Prostate gland (tissue), 2 donors: ENCODE results near the gene TF. TPM values are rescaled to one million over a fixed set of nuclear protein-coding genes. Genes with fewer than 3 reads are reported as not detected.

Experiments used
- DNase-seq: peaks from one replicate; pipeline ENCODE4 v3.0.0-alpha.2; 2019; ENCODE audit warnings: low spot score
- H3K27ac ChIP-seq, 2 donors: fragments of 200-600 bp; sonication (generic); 2 replicates each; pipeline ENCODE4 v1.5.1; 2017 to 2019
- H3K27me3 ChIP-seq: fragments of 200-600 bp; sonication (generic); replicated peaks from 2 replicates; pipeline ENCODE4 v1.5.1; 2019; ENCODE audit not compliant: insufficient read depth
- H3K36me3 ChIP-seq, 2 donors: fragments of 200-600 bp; sonication (generic); 1 replicate in 1 of 2; 2 replicates in 1 of 2; pipeline versions ENCODE4 v1.5.1 to v1.8.1; 2017 to 2019
- H3K4me1 ChIP-seq: fragments of 200-600 bp; sonication (generic); replicated peaks from 2 replicates; pipeline ENCODE4 v1.5.1; 2019
- H3K4me3 ChIP-seq, 2 donors: fragments of 200-600 bp; sonication (generic); 2 replicates each; pipeline ENCODE4 v1.5.1; 2017 to 2019
- H3K9me3 ChIP-seq: fragments of 200-600 bp; sonication (generic); 2 replicates; pipeline ENCODE4 v1.5.1; 2017
- POLR2A ChIP-seq: fragments of 450-650 bp; IDR thresholded peaks from one replicate; pipeline ENCODE4 v1.6.1; 2016; ENCODE audit warnings: antibody characterized with exemption, mild to moderate bottlenecking
- POLR2AphosphoS5 ChIP-seq: sonication (generic); formaldehyde crosslinking; IDR thresholded peaks from one replicate; pipeline ENCODE4 v1.6.1; 2017; ENCODE audit warnings: antibody characterized with exemption
- WGBS: methylation state at CpG from one replicate; pipeline ENCODE4 v1.1.5; 2018; 5-methylcytosine and 5-hydroxymethylcytosine counted together
- intact Hi-C: fragments of 100-400 bp; cut with DNase I; formaldehyde crosslinking; loops from one replicate; pipeline ENCODE4 v1.14.2; 2022
- total RNA-seq, 2 donors: library from RNA; depleted of rRNA; stranded (reverse); fragments of >200 nt; gene quantifications; one replicate each; pipeline ENCODE4 v1.1.0, GENCODE V29; 2016
- TF ChIP-seq, protein P1 (sequence below), 4 experiments: fragments of 200-600 bp in 2 of 4; fragments of 450-650 bp in 2 of 4; sonication (generic) in 2 of 4; IDR thresholded peaks; 1 replicate in 3 of 4; 2 replicates in 1 of 4; pipeline ENCODE4 v1.5.1; 2016 to 2019; ENCODE audit warnings: antibody characterized with exemption in 4 of 4, mild to moderate bottlenecking in 2 of 4, moderate library complexity in 2 of 4

TF gene
- total RNA-seq, 2 donors from 2014 or later: 15.1 to 57.9 TPM

- Histone ChIP-seq H3K9me3 (no peaks in the 10 kb centered on the region), H3K36me3 (no peaks in the 10 kb centered on the region), H3K27me3 (no peaks in the 10 kb centered on the region), H3K4me1 (no peaks in the 10 kb centered on the region), H3K4me3 (no peak overlapping the region), H3K27ac (no peak overlapping the region)
- WGBS: 96% methylated on average over 9 of the region's 9 CpGs
- TF ChIP-seq POLR2A: no peak
- TF ChIP-seq, protein P1, sequence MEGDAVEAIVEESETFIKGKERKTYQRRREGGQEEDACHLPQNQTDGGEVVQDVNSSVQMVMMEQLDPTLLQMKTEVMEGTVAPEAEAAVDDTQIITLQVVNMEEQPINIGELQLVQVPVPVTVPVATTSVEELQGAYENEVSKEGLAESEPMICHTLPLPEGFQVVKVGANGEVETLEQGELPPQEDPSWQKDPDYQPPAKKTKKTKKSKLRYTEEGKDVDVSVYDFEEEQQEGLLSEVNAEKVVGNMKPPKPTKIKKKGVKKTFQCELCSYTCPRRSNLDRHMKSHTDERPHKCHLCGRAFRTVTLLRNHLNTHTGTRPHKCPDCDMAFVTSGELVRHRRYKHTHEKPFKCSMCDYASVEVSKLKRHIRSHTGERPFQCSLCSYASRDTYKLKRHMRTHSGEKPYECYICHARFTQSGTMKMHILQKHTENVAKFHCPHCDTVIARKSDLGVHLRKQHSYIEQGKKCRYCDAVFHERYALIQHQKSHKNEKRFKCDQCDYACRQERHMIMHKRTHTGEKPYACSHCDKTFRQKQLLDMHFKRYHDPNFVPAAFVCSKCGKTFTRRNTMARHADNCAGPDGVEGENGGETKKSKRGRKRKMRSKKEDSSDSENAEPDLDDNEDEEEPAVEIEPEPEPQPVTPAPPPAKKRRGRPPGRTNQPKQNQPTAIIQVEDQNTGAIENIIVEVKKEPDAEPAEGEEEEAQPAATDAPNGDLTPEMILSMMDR (IDR thresholded peaks at IDR 0.05): no peak
- TF ChIP-seq POLR2AphosphoS5: no peak
- DNase-seq: no peak
- intact Hi-C loops: no loop called here
Measured at GRCh38 chr3:133840055-133840737, 94.0 kb downstream of the TF start.

GRCh38 chr3:133840767-133841166 is 94.6 kb downstream of the TF start:
- intact Hi-C loops: no loop called here
- Histone ChIP-seq H3K27me3 (no peaks in the 10 kb centered on the region), H3K36me3 (no peaks in the 10 kb centered on the region), H3K9me3 (no peaks in the 10 kb centered on the region), H3K4me3 (no peak overlapping the region), H3K4me1 (no peaks in the 10 kb centered on the region), H3K27ac (no peak overlapping the region)
- no peak for DNase-seq
- TF ChIP-seq, protein P1 (IDR thresholded peaks at IDR 0.05): no peak
- no peak for TF ChIP-seq POLR2A
- TF ChIP-seq POLR2AphosphoS5: no peak
- 73% methylated on average over 4 of the region's 6 CpGs for WGBS

DNA sequence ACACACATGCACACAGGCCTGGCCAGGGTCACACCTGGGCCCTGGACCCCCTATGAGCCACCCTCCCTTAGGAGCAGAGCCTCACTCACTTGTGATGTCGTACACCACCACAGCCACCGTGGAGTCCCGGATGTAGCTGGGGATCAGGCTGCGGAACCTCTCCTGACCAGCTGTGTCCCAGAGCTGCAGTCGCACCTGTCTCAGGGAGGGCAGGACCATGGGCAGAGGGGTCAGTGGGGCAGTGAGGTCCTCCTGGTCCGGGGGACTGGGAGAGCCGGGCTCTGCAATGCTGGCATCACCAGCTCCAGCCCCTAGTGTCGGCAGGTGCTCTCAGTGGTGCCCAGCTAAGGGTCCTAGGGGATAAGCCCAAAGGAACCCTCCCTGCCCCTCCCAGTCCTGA is 95.0 kb downstream of the TF start:
- H3K27ac ChIP-seq: no peak overlapping the region
- no peaks in the 10 kb centered on the region for H3K9me3 ChIP-seq
- H3K27me3 ChIP-seq: no peaks in the 10 kb centered on the region
- intact Hi-C loops: no loop called here
- TF ChIP-seq POLR2AphosphoS5: no peak
- TF ChIP-seq POLR2A: no peak
- TF ChIP-seq, protein P1 (IDR thresholded peaks at IDR 0.05): no peak
- H3K4me1 ChIP-seq: no peaks in the 10 kb centered on the region
- no peak overlapping the region for H3K4me3 ChIP-seq
- 98% methylated on average over 6 of the region's 8 CpGs for WGBS
- DNase-seq: no peak
- no peaks in the 10 kb centered on the region for H3K36me3 ChIP-seq

GRCh38 chr3:133842158-133842557 is 96.0 kb downstream of the TF start:
- WGBS: 84% methylated on average over 4 of the region's 4 CpGs
- intact Hi-C loops: no loop called here
- Histone ChIP-seq H3K9me3 (no peaks in the 10 kb centered on the region), H3K27me3 (no peaks in the 10 kb centered on the region), H3K4me3 (no peak overlapping the region), H3K36me3 (no peaks in the 10 kb centered on the region), H3K27ac (no peak overlapping the region), H3K4me1 (no peaks in the 10 kb centered on the region)
- DNase-seq: no peak
- TF ChIP-seq POLR2A (no peak), POLR2AphosphoS5 (no peak)
- TF ChIP-seq, protein P1 (IDR thresholded peaks at IDR 0.05): no peak

DNA sequence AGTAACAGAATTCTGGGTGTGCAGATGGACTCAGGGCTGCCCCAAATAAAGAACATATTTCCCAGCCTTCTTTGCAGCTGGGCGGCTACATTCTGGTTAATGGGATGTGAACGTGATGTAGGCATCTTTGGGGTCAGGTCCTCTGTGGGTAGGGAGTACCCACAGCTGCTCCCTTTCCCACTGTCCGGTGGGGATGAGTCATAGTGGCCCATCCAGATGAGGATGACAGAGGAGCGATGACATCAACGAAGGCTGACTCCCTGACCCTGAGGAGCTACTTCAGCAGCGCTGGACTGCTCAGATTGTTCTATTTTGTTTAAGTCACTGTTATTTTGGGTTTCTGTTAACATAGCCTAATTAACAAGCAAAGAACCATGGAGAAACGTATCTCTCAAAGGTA is 97.4 kb downstream of the TF start:
- TF ChIP-seq, protein P1 (IDR thresholded peaks at IDR 0.05): no peak
- TF ChIP-seq POLR2A: no peak
- no peak for TF ChIP-seq POLR2AphosphoS5
- intact Hi-C loops: no loop called here
- Histone ChIP-seq H3K36me3 (no peaks in the 10 kb centered on the region), H3K9me3 (no peaks in the 10 kb centered on the region), H3K27me3 (no peaks in the 10 kb centered on the region), H3K27ac (no peak overlapping the region), H3K4me1 (no peaks in the 10 kb centered on the region), H3K4me3 (no peak overlapping the region)
- no peak for DNase-seq
- 94% methylated on average over 7 of the region's 7 CpGs for WGBS
